ENCODE results near the gene NUMA1. TPM values are rescaled to one million over a fixed set of nuclear protein-coding genes. Genes with fewer than 3 reads are reported as not detected.

NUMA1 gene
- total RNA-seq, 3 donors from 2014 or later (not counting 1 experiment from before 2014, with no cell fraction given), result 261 to 290 (median 262) TPM

DNA sequence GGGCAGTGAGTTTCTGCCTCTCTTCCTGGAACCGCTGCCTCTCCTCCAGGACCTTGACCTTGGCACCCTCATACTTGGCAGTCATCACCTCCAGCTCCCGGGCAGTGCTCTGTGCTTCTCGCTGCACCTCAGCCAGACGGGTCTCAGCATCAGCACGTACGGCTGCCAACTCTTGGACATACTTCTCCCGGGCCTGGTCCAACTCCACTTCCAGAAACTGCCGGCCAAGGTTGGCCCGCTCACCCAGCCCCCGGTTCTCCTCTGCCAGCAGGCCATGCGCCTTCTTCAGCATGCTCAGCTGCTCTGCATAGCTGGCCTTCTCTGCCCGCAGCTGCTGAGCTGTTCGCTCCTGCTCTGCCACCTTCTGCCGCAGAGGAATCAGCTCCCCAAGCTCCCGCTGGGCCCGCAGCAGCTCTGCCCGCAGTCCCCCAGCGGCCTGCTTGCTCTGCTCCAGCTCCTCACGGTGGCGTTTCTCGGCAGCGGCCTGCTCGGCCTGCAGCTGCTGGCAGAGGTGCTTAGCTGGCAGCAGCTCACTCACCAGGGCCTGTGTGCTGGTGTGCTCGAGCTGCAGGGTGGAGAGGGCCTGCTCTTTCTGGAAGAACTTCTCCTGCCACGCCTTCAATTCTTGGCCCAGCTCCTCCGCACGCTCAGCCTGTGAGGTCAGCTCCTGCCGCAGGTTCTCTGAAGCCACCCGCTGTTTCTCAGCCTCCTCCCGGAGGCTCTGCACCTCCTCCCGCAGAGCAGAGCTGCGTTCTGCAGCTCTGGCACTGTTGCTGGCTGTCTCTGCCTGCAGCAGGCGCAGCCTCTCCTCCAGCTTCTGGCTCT, 67.2 kb downstream of the NUMA1 start:
- no peaks in the 10 kb centered on the region for H3K9me3 Mint-ChIP-seq
- peaks cover 52% of the 10 kb centered on the region for H3K36me3 Mint-ChIP-seq
- intact Hi-C loops (cut with micrococcal nuclease), result no loop called here
- peak overlapping the region; percentile 72 to 73 for H3K27ac Mint-ChIP-seq
- H3K27me3 Mint-ChIP-seq (ENCODE audit: low read depth in 2 of 2), result no peaks in the 10 kb centered on the region
- no peak for TF ChIP-seq CTCF (IDR thresholded peaks at IDR 0.05)
- Histone ChIP-seq H3K27me3 (ENCODE audit: control insufficient read depth, insufficient read depth, low read length) (no peaks in the 10 kb centered on the region), H3K36me3 (ENCODE audit: control insufficient read depth, insufficient read depth, low read length) (peaks cover 96% of the 10 kb centered on the region), H3K27ac (ENCODE audit: low read length) (no peak overlapping the region), H3K4me1 (ENCODE audit: control insufficient read depth, insufficient read depth, low read length) (no peaks in the 10 kb centered on the region), H3K4me3 (ENCODE audit: low read length) (no peak overlapping the region), H3K9me3 (ENCODE audit: control insufficient read depth, insufficient read depth, low read length) (no peaks in the 10 kb centered on the region)
- 97% methylated on average over 33 of the region's 33 CpGs for WGBS (ENCODE audit: insufficient coverage)
- H3K4me3 Mint-ChIP-seq, result no peak overlapping the region
- no peak for DNase-seq
- H3K4me1 Mint-ChIP-seq, result peaks cover 13 to 20% of the 10 kb centered on the region in 2 donors
- ATAC-seq, result no peak

DNA sequence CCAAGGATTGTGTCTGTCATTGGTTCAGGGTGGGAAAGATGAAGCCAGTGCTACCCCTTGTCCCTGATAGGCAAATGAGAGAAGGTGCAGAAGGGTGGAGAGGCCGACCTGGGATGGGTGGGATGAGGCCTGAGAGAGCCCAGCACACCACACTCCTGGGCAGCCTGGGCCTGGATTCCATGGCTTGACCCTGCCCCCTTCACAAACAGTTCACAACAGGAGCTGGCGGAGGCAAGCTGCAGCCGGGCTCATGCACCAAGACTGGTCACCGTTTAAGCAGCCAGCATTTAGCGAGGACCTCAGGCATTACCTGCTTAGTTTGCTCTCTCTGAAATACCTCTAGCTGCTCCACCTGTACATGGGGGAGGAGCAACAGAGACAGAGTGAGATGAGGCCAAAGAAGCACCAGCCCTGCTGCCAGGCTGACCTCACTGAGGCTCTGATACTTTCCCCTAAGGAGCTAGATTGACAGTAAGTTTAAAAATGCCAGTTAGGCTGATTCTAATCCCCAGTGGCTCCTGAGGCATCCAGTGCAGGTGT, 68.2 kb downstream of the NUMA1 start:
- DNase-seq, result no peak
- no peak overlapping the region for H3K4me3 ChIP-seq (ENCODE audit: low read length)
- Mint-ChIP-seq H3K27me3 (ENCODE audit: low read depth in 2 of 2) (no peaks in the 10 kb centered on the region), H3K27ac (peak overlapping the region in 1 of 2 donors; percentile 53), H3K4me1 (peaks cover 13 to 16% of the 10 kb centered on the region in 2 donors), H3K4me3 (no peak overlapping the region), H3K9me3 (no peaks in the 10 kb centered on the region), H3K36me3 (peaks cover 44% of the 10 kb centered on the region)
- WGBS (ENCODE audit: insufficient coverage), result 95% methylated on average over 5 of the region's 5 CpGs
- no peaks in the 10 kb centered on the region for H3K9me3 ChIP-seq (ENCODE audit: control insufficient read depth, insufficient read depth, low read length)
- H3K36me3 ChIP-seq (ENCODE audit: control insufficient read depth, insufficient read depth, low read length), result peaks cover 96% of the 10 kb centered on the region
- H3K27ac ChIP-seq (ENCODE audit: low read length), result no peak overlapping the region
- H3K27me3 ChIP-seq (ENCODE audit: control insufficient read depth, insufficient read depth, low read length), result no peaks in the 10 kb centered on the region
- no peaks in the 10 kb centered on the region for H3K4me1 ChIP-seq (ENCODE audit: control insufficient read depth, insufficient read depth, low read length)
- intact Hi-C loops (cut with micrococcal nuclease), result no loop called here
- no peak for TF ChIP-seq CTCF (IDR thresholded peaks at IDR 0.05)
- no peak for ATAC-seq

- Mint-ChIP-seq H3K36me3 (peaks cover 29% of the 10 kb centered on the region), H3K27me3 (ENCODE audit: low read depth in 2 of 2) (no peaks in the 10 kb centered on the region), H3K4me3 (no peak overlapping the region), H3K4me1 (peaks cover 13 to 20% of the 10 kb centered on the region in 2 donors), H3K9me3 (no peaks in the 10 kb centered on the region), H3K27ac (peak overlapping the region in 1 of 2 donors; percentile 54)
- DNase-seq (no peak), ATAC-seq (no peak)
- H3K27me3 ChIP-seq (ENCODE audit: control insufficient read depth, insufficient read depth, low read length), result no peaks in the 10 kb centered on the region
- no peak overlapping the region for H3K27ac ChIP-seq (ENCODE audit: low read length)
- intact Hi-C loops (cut with micrococcal nuclease), result no loop called here
- WGBS (ENCODE audit: insufficient coverage), result 96% methylated on average over 10 of the region's 10 CpGs
- no peak for TF ChIP-seq CTCF (IDR thresholded peaks at IDR 0.05)
- no peaks in the 10 kb centered on the region for H3K9me3 ChIP-seq (ENCODE audit: control insufficient read depth, insufficient read depth, low read length)
- H3K4me1 ChIP-seq (ENCODE audit: control insufficient read depth, insufficient read depth, low read length), result no peaks in the 10 kb centered on the region
- no peak overlapping the region for H3K4me3 ChIP-seq (ENCODE audit: low read length)
- H3K36me3 ChIP-seq (ENCODE audit: control insufficient read depth, insufficient read depth, low read length), result peaks cover 96% of the 10 kb centered on the region
Measured at GRCh38 chr11:72010529-72011233, 69.7 kb downstream of the NUMA1 start.
